K562 (cell line): ENCODE results near the gene MTG2. TPM values are rescaled to one million over a fixed set of nuclear protein-coding genes. Genes with fewer than 3 reads are reported as not detected.

Experiments
- ATAC-seq: fragments of 200-7000 bp; cut with Tn5 transposase; 3 replicates; pipeline ENCODE4 v1.9.1; 2020; ENCODE audit warnings: moderate library complexity
- BruUV-seq: library from RNA; stranded (reverse); fragments of 400-500 nt; replicated peaks from 2 replicates; lab custom pipeline; 2021; lab: Mats Ljungman, UMichigan
- CTCF ChIA-PET: fragments of 300-600 bp; formaldehyde crosslinking; extraction: SDS; loops from one replicate; lab custom pipeline; 2021; ENCODE audit warnings: low intra/inter-chr PET ratio; lab: Yijun Ruan, JAX
- POLR2A ChIA-PET: fragments of 300-600, 350-650 bp; sonication (Branson Sonifier 250); formaldehyde crosslinking; extraction: SDS; loops from one replicate; lab custom pipeline; 2021; ENCODE audit warnings: antibody characterized with exemption, inconsistent platforms; lab: Yijun Ruan, JAX
- DNase-seq, 4 experiments: peaks; one replicate each; pipeline versions ENCODE4 v3.0.0 to v3.0.0-alpha.2; 2011 to 2018; ENCODE audit warnings: low spot score in 3 of 4, mixed read lengths in 3 of 4; ENCODE audit errors: extremely low read depth in 1 of 4
- FAIRE-seq: peaks from 2 replicates; lab custom pipeline; 2011; peaks lifted over from hg19 to GRCh38; lab: Jason Lieb, UNC
- H2AFZ ChIP-seq: 2 replicates; pipeline ENCODE4 v1.6.0; 2011; ENCODE audit warnings: low read depth, low read length, control low read depth, inconsistent platforms
- H3K27ac ChIP-seq: fragments of 200-600 bp; 3 replicates; pipeline ENCODE4 v1.8.0; 2011; ENCODE audit warnings: low read depth, mild to moderate bottlenecking, control low read depth, inconsistent platforms, low read length, moderate library complexity, mixed read lengths; ENCODE audit errors: extremely low read depth
- H3K27me3 ChIP-seq, 2 experiments: fragments of 300-600 bp in 1 of 2; 2 replicates in 1 of 2; 3 replicates in 1 of 2; pipeline versions ENCODE4 v1.6.0 to v1.8.0; 2011; ENCODE audit warnings: inconsistent platforms in 2 of 2, low read length in 2 of 2, mild to moderate bottlenecking in 1 of 2, mixed read lengths in 1 of 2, moderate library complexity in 1 of 2; ENCODE audit not compliant: control insufficient read depth in 2 of 2, insufficient read depth in 2 of 2
- H3K36me3 ChIP-seq: fragments of 300-600 bp; 3 replicates; pipeline ENCODE4 v1.8.0; 2011; ENCODE audit warnings: mild to moderate bottlenecking, low read length, inconsistent platforms; ENCODE audit not compliant: control insufficient read depth, insufficient read depth
- H3K4me1 ChIP-seq, 2 experiments: fragments of 200-600 bp in 1 of 2; replicated peaks in 1 of 2; 2 replicates in 1 of 2; 3 replicates in 1 of 2; pipeline versions ENCODE4 v1.5.1 to v1.8.0; 2011; ENCODE audit warnings: inconsistent platforms in 2 of 2, low read length in 2 of 2, mild to moderate bottlenecking in 1 of 2, mixed read lengths in 1 of 2, moderate library complexity in 1 of 2; ENCODE audit not compliant: control insufficient read depth in 2 of 2, insufficient read depth in 2 of 2
- H3K4me2 ChIP-seq: 2 replicates; pipeline ENCODE4 v1.6.1; 2011; ENCODE audit warnings: low read length, control low read depth, inconsistent platforms, mixed read lengths; ENCODE audit not compliant: insufficient read depth
- H3K4me3 ChIP-seq: fragments of 200-600 bp; sonication (generic), shearing (Covaris generic); 2 replicates; pipeline ENCODE4 v1.5.1; 2016; ENCODE audit warnings: control low read depth, inconsistent platforms
- H3K79me2 ChIP-seq: fragments of 200-600 bp; 3 replicates; pipeline ENCODE4 v1.8.0; 2011; ENCODE audit warnings: low read length, inconsistent platforms; ENCODE audit not compliant: control insufficient read depth, insufficient read depth
- H3K9ac ChIP-seq, 2 experiments: 2 replicates each; pipeline versions ENCODE4 v1.6.0 to v1.6.1; 2011; ENCODE audit warnings: low read depth in 2 of 2, low read length in 2 of 2, control low read depth in 1 of 2, inconsistent platforms in 1 of 2, mild to moderate bottlenecking in 1 of 2, mixed read lengths in 1 of 2; ENCODE audit not compliant: insufficient read depth in 1 of 2
- H3K9me1 ChIP-seq: one replicate; pipeline ENCODE4 v1.6.0; 2011; ENCODE audit warnings: inconsistent platforms, mild to moderate bottlenecking, low read length, moderate library complexity; ENCODE audit not compliant: control insufficient read depth, insufficient read depth
- H3K9me3 ChIP-seq: replicated peaks from 2 replicates; pipeline ENCODE4 v1.5.1; 2011; ENCODE audit warnings: low read depth, low read length, inconsistent platforms; ENCODE audit not compliant: control insufficient read depth, insufficient read depth
- H4K20me1 ChIP-seq: replicated peaks from 2 replicates; pipeline ENCODE4 v1.6.1; 2011; ENCODE audit warnings: low read length, inconsistent platforms, mixed read lengths; ENCODE audit not compliant: control insufficient read depth, insufficient read depth
- POLR3G ChIP-seq: IDR thresholded peaks from 2 replicates; pipeline ENCODE4 v1.6.1; 2011; ENCODE audit not compliant: insufficient read length, insufficient replicate concordance; ENCODE audit errors: extremely low read depth
- UBTF ChIP-seq, 2 experiments: IDR thresholded peaks; 2 replicates each; pipeline ENCODE4 v1.6.1; 2012; ENCODE audit warnings: improper control_type of control experiment in 2 of 2, low read depth in 2 of 2, low read length in 2 of 2, borderline replicate concordance in 1 of 2
- ZBTB1 ChIP-seq: sonication (generic); formaldehyde crosslinking; IDR thresholded peaks from 2 replicates; pipeline ENCODE4 v1.8.1; 2023; ENCODE audit warnings: missing genetic modification reagents, low read depth, mild to moderate bottlenecking, borderline replicate concordance
- WGBS: fragments of 100-300 bp; shearing (Covaris generic); methylation state at CpG from one replicate; pipeline ENCODE4 v1.1.6; 2016; ENCODE audit warnings: low coverage, mixed read lengths; ENCODE audit not compliant: insufficient coverage; ENCODE audit errors: missing lambda C conversion rate; 5-methylcytosine and 5-hydroxymethylcytosine counted together
- in situ Hi-C: fragments of 300-500 bp; cut with MboI; formaldehyde crosslinking; loops from 4 replicates; pipeline ENCODE4 v1.15.0; 2018; ENCODE audit warnings: inconsistent platforms, mixed read lengths
- intact Hi-C: fragments of 100-400 bp; cut with micrococcal nuclease; formaldehyde crosslinking; loops from 2 replicates; pipeline ENCODE4 v1.14.2; 2022
- polyA plus RNA-seq, 8 experiments: library from polyadenylated mRNA; depleted of rRNA in 4 of 8; stranded (reverse) in 5 of 8; unstranded in 3 of 8; fragments of >200 nt; fragmentation: Nextera tagmentation in 2 of 8; fragmentation: Illumina TruSeq in 1 of 8; extraction: Ambion mirVana in 2 of 8; extraction: Trizol in 1 of 8; gene quantifications; 2 replicates each; pipeline versions ENCODE4 v1.2.1 to v1.2.3, GENCODE V29; 2011 to 2014; ENCODE audit warnings: inconsistent platforms in 1 of 8, missing spikeins in 1 of 8
- total RNA-seq, 7 experiments: library from RNA; depleted of rRNA in 6 of 7; stranded (reverse); fragments of >200 nt in 6 of 7; fragmentation: Illumina TruSeq in 2 of 7; extraction: Trizol in 2 of 7; gene quantifications; 2 replicates each; pipeline versions ENCODE4 v1.2.1 to v1.2.3, GENCODE V29; 2011 to 2021; ENCODE audit warnings: low replicate concordance in 1 of 7
- TF ChIP-seq, protein P1 (sequence below): sonication (generic); formaldehyde crosslinking; IDR thresholded peaks from 2 replicates; pipeline ENCODE4 v1.9.0; 2022; ENCODE audit warnings: mild to moderate bottlenecking, missing genetic modification reagents
- TF ChIP-seq, protein P2 (sequence below): fragments of 250-450 bp; sonication (Bioruptor Pico); IDR thresholded peaks from 2 replicates; pipeline ENCODE4 v1.4.0; 2020; ENCODE audit warnings: mild to moderate bottlenecking, moderate library complexity

Gene MTG2
- total and polyA plus RNA-seq, 9 of the 15 experiments (the other 6 are each of a cell fraction or from before 2014, with no cell fraction given) = 8.7 to 67.5 (median 44.5) TPM

GRCh38 chr20:62217913-62218773 is 35.3 kb downstream of the MTG2 start:
- H3K9me1 ChIP-seq = no peaks in the 10 kb centered on the region
- DNase-seq (no peak), FAIRE-seq (no peak), ATAC-seq (no peak)
- TF ChIP-seq ZBTB1 (CRISPR knock-in tag) (no peak), UBTF (IDR thresholded peaks at IDR 0.05; ENCODE audit: borderline replicate concordance in 1 of 2, low read depth in 2 of 2, low read length in 2 of 2) (0 out of 4 replicates have a peak, but pooled peaks of 1 of the 2 experiments have one; percentile 35), POLR3G (no peak)
- TF ChIP-seq, protein P1, sequence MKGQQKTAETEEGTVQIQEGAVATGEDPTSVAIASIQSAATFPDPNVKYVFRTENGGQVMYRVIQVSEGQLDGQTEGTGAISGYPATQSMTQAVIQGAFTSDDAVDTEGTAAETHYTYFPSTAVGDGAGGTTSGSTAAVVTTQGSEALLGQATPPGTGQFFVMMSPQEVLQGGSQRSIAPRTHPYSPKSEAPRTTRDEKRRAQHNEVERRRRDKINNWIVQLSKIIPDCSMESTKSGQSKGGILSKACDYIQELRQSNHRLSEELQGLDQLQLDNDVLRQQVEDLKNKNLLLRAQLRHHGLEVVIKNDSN (CRISPR knock-in tag) = 0 out of 2 replicates have a peak, but pooled peaks have one; percentile 20
- TF ChIP-seq, protein P2, sequence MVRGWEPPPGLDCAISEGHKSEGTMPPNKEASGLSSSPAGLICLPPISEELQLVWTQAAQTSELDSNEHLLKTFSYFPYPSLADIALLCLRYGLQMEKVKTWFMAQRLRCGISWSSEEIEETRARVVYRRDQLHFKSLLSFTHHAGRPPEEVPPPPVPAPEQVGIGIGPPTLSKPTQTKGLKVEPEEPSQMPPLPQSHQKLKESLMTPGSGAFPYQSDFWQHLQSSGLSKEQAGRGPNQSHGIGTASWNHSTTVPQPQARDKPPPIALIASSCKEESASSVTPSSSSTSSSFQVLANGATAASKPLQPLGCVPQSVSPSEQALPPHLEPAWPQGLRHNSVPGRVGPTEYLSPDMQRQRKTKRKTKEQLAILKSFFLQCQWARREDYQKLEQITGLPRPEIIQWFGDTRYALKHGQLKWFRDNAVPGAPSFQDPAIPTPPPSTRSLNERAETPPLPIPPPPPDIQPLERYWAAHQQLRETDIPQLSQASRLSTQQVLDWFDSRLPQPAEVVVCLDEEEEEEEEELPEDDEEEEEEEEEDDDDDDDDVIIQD = no peak
- peaks cover 0 to 62% of the 10 kb centered on the region in 2 experiments; a peak in 2 of 5 replicates for H3K4me1 ChIP-seq
- intact Hi-C loops (no loop called here), in situ Hi-C loops (no loop called here)
- H3K4me2 ChIP-seq = no peak overlapping the region
- H3K27ac ChIP-seq = no peak overlapping the region
- WGBS = 6% methylated on average over 37 of the region's 38 CpGs
- no peak overlapping the region for H2AFZ ChIP-seq
- H3K79me2 ChIP-seq = no peaks in the 10 kb centered on the region
- no TSS peak for BruUV-seq
- H3K36me3 ChIP-seq = no peaks in the 10 kb centered on the region
- no peak overlapping the region for H3K4me3 ChIP-seq
- H3K9ac ChIP-seq = 0 out of 4 replicates have a peak overlapping the region, but pooled peaks of 1 of the 2 experiments have one; percentile 23
- peaks cover 44 to 77% of the 10 kb centered on the region in 2 experiments; a peak in 4 of 5 replicates for H3K27me3 ChIP-seq
- ChIA-PET CTCF (no interaction called here), POLR2A (interaction anchor here (1.8 to 1.9 kb wide), 2 partner anchors 7 to 9 kb away, joined by 5 to 7 read pairs; no protein-coding TSS in a partner anchor)
- peaks cover 19% of the 10 kb centered on the region for H4K20me1 ChIP-seq
- H3K9me3 ChIP-seq = no peaks in the 10 kb centered on the region
